Fibroblast of the aortic adventitia (primary cell): Measurements from ENCODE around the gene WDR31. TPM values are rescaled to one million over a fixed set of nuclear protein-coding genes. Genes with fewer than 3 reads are reported as not detected.

Experiments
- DNase-seq: peaks from one replicate; pipeline ENCODE4 v3.0.0-alpha.2; 2010; ENCODE audit warnings: low read depth
- H3K4me3 ChIP-seq: 2 replicates; pipeline ENCODE4 v1.5.1; 2011; ENCODE audit warnings: low read depth, mild to moderate bottlenecking, control low read depth, low read length, moderate library complexity
- total RNA-seq: library from RNA; depleted of rRNA; stranded (reverse); fragments of >200 nt; gene quantifications from 2 replicates; pipeline ENCODE4 v1.2.3, GENCODE V29; 2012; ENCODE audit warnings: low replicate concordance
- TF ChIP-seq, protein P1 (sequence below): IDR thresholded peaks from 2 replicates; pipeline ENCODE4 v1.5.1; 2011; ENCODE audit warnings: mild to moderate bottlenecking, low read length, control low read depth, inconsistent platforms; ENCODE audit not compliant: insufficient read depth

WDR31 gene
- total RNA-seq, 1 donor: 2.4 TPM

DNA sequence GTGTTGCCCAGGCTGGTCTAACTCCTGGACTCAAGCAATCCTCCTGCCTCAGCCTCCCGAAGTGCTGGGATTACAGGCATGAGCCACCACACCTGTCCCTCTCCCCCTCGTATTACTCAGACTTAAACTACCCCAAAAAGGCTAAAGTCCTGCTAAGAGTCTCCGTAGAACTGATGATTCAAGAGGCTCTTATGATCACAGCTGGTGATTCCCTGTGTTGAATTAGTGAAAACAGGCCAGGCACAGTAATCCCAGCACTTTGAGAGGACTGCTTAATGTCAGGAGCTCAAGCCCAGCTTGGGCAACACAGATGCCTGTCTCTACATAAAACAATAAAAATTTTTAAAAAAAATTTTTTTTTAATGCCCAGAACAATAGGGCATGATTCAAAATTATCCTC is 73.9 kb downstream of the WDR31 start:
- TF ChIP-seq, protein P1, sequence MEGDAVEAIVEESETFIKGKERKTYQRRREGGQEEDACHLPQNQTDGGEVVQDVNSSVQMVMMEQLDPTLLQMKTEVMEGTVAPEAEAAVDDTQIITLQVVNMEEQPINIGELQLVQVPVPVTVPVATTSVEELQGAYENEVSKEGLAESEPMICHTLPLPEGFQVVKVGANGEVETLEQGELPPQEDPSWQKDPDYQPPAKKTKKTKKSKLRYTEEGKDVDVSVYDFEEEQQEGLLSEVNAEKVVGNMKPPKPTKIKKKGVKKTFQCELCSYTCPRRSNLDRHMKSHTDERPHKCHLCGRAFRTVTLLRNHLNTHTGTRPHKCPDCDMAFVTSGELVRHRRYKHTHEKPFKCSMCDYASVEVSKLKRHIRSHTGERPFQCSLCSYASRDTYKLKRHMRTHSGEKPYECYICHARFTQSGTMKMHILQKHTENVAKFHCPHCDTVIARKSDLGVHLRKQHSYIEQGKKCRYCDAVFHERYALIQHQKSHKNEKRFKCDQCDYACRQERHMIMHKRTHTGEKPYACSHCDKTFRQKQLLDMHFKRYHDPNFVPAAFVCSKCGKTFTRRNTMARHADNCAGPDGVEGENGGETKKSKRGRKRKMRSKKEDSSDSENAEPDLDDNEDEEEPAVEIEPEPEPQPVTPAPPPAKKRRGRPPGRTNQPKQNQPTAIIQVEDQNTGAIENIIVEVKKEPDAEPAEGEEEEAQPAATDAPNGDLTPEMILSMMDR: no peak
- no peak for DNase-seq
- H3K4me3 ChIP-seq: no peak overlapping the region

Other genes with a start within 250 kb of the WDR31 start
- 7.0 and 8.0 TPM in 2 replicates for gene SLC31A2, start 189.3 kb downstream of the WDR31 start, total RNA-seq
- 10.5 and 27.7 TPM in 2 replicates for gene FKBP15, start 119.0 kb downstream of the WDR31 start, total RNA-seq
- gene SLC31A1, start 118.7 kb downstream of the WDR31 start, total RNA-seq: 15.2 and 32.9 TPM in 2 replicates
- gene CDC26, start 64.7 kb downstream of the WDR31 start, total RNA-seq: 57.1 and 124 TPM in 2 replicates
- 24.0 and 25.9 TPM in 2 replicates for gene PRPF4, start 64.6 kb downstream of the WDR31 start, total RNA-seq
- not detected in 2 replicates for gene RNF183, start 36.9 kb downstream of the WDR31 start, total RNA-seq
- not detected in 2 replicates for gene BSPRY, start 9.3 kb upstream of the WDR31 start, total RNA-seq
- gene HDHD3, start 36.7 kb upstream of the WDR31 start, total RNA-seq: 7.8 and 9.5 TPM in 2 replicates
- 17.0 and 37.9 TPM in 2 replicates for gene ALAD, start 61.0 kb upstream of the WDR31 start, total RNA-seq
- gene POLE3, start 70.4 kb upstream of the WDR31 start, total RNA-seq: 15.5 and 49.7 TPM in 2 replicates
- gene C9orf43, start 70.5 kb upstream of the WDR31 start, total RNA-seq: 0.63 and 1.7 TPM in 2 replicates
- 22.2 and 48.9 TPM in 2 replicates for gene RGS3, start 123.5 kb upstream of the WDR31 start, total RNA-seq